Activated T-cell treated with anti-CD3 and anti-CD28 coated beads, Interleukin-2, amount 50 U/mL, for 4 hours (primary cell): Measurements from ENCODE around the gene ZNF322. TPM values are rescaled to one million over a fixed set of nuclear protein-coding genes. Genes with fewer than 3 reads are reported as not detected.

Experiments
- ATAC-seq, 2 donors: fragments of 200-7000 bp; cut with Tn5 transposase; one replicate each; pipeline ENCODE4 v1.10.0; 2021
- DNase-seq: peaks from one replicate; pipeline ENCODE4 v3.0.0-alpha.2; 2020
- H3K27me3 Mint-ChIP-seq: one replicate; pipeline ENCODE4 v1.8.0; 2021; ENCODE audit warnings: low read depth, mixed read lengths
- H3K36me3 Mint-ChIP-seq: one replicate; pipeline ENCODE4 v1.8.0; 2022; ENCODE audit warnings: mixed read lengths; ENCODE audit not compliant: insufficient read depth
- H3K4me1 Mint-ChIP-seq: one replicate; pipeline ENCODE4 v1.8.0; 2021; ENCODE audit warnings: low read depth, mixed read lengths
- H3K4me3 Mint-ChIP-seq: one replicate; pipeline ENCODE4 v1.8.0; 2021; ENCODE audit warnings: mild to moderate bottlenecking, moderate library complexity, mixed read lengths
- H3K9me3 Mint-ChIP-seq: one replicate; pipeline ENCODE4 v1.8.0; 2021; ENCODE audit warnings: mixed read lengths
- total RNA-seq, 3 donors: library from RNA; stranded (reverse); gene quantifications; one replicate each; pipeline ENCODE4 v1.2.1, GENCODE V29; 2021

Gene ZNF322
- total RNA-seq, 3 donors from 2014 or later = 5.9 to 8.6 (median 8.2) TPM

- Mint-ChIP-seq H3K27me3 (no peaks in the 10 kb centered on the region), H3K36me3 (peaks cover 52% of the 10 kb centered on the region), H3K4me1 (peaks cover 9% of the 10 kb centered on the region), H3K9me3 (peaks cover 20% of the 10 kb centered on the region), H3K4me3 (no peak overlapping the region)
- DNase-seq (no peak), ATAC-seq (no peak)
These were observed 8.3 kb downstream of the ZNF322 start for GRCh38 chr6:26651133-26651781.

DNA sequence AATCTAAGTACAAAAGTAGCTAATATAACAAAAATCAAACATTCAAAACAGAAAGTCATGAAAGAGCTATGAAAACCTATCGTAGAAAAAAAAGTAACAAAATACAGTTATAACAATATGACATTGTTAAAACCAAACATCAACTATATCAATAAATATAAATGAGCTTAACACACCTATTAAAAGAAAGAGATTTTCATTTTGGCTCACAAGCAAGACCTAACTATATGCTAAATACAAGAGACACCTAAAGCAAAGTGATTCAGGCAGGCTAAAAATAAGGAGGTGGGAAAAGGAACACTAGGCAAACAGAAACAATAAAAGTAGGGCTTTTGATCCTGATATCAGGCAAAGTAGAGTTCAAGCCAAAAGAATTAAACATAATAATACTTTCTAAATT is 13.5 kb downstream of the ZNF322 start:
- no peak for ATAC-seq
- H3K27me3 Mint-ChIP-seq = no peaks in the 10 kb centered on the region
- peaks cover 63% of the 10 kb centered on the region for H3K36me3 Mint-ChIP-seq

DNA sequence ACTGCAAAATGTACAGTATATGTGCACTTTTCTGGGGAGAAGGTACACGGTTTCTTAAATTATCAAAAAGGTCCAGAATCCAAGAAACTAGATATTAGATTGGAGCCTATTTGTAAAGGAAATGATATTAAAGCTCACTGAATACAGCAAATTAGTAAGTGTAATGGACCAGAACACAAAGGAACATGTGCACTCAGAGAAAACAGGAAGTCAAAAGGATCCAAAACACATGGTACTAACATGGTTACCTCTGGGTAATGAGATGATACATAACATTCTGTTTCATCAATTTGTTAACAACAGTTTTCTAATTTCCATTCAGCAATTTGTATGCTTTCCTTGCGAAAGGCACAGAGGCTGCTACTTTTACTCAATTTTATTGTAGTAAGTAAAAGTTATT is 18.7 kb downstream of the ZNF322 start:
- Mint-ChIP-seq H3K4me3 (no peak overlapping the region), H3K27me3 (no peaks in the 10 kb centered on the region), H3K4me1 (peaks cover 3% of the 10 kb centered on the region), H3K36me3 (peaks cover 66% of the 10 kb centered on the region), H3K9me3 (peaks cover 46% of the 10 kb centered on the region)
- no peak for ATAC-seq
- no peak for DNase-seq

More for the DNA sequence above, 13.5 kb downstream of the ZNF322 start:
- H3K9me3 Mint-ChIP-seq = peaks cover 42% of the 10 kb centered on the region
- no peak overlapping the region for H3K4me3 Mint-ChIP-seq
- peaks cover 3% of the 10 kb centered on the region for H3K4me1 Mint-ChIP-seq
- no peak for DNase-seq

DNA sequence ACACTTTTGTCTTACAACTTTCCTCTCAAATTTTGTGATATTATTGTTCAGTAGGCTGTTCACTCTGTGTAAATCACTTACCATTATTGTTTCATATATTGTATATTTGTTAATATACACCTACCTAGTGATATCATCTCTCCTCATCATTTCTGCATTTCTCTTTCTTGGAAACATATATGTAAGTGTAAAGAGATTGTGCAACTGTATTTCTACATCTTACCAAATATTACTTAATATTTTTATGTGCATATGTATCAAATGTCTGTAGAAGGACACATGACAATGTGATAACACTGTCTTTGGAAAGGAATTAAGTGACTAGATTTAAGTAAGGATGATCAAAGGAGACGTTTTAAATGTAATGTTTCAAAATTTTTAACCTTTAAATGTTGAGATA is 30.2 kb downstream of the ZNF322 start:
- ATAC-seq = no peak
- Mint-ChIP-seq H3K4me1 (no peaks in the 10 kb centered on the region), H3K4me3 (no peak overlapping the region), H3K9me3 (peaks cover 14% of the 10 kb centered on the region), H3K36me3 (peaks cover 8% of the 10 kb centered on the region), H3K27me3 (peaks cover 2% of the 10 kb centered on the region)
- no peak for DNase-seq

GRCh38 chr6:26627843-26628242 is 31.7 kb downstream of the ZNF322 start:
- Mint-ChIP-seq H3K36me3 (peaks cover 2% of the 10 kb centered on the region), H3K27me3 (peaks cover 2% of the 10 kb centered on the region), H3K9me3 (peaks cover 15% of the 10 kb centered on the region), H3K4me3 (no peak overlapping the region), H3K4me1 (no peaks in the 10 kb centered on the region)
- ATAC-seq = no peak
- no peak for DNase-seq

DNA sequence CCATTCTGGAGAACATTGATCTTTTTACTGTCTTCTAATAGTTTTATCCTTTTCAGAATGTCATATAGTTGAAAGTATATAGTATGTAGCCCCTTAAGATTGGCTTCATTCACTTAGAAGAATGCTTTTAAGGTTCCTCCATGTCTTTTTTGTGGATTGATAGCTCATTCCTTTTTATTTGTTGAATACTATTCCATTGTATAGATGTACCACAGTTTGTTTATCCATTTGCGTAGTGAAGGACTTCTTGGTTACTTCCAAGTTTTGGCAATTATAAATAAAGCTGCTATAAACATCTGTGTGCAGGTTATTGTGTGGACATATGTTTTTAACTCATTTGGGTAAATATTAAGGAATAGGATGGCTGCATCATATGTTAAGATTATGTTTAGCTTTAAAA is 35.0 kb downstream of the ZNF322 start:
- no peak for ATAC-seq
- Mint-ChIP-seq H3K4me3 (no peak overlapping the region), H3K36me3 (peaks cover 1% of the 10 kb centered on the region), H3K4me1 (no peaks in the 10 kb centered on the region), H3K27me3 (peaks cover 2% of the 10 kb centered on the region), H3K9me3 (peaks cover 15% of the 10 kb centered on the region)
- no peak for DNase-seq

DNA sequence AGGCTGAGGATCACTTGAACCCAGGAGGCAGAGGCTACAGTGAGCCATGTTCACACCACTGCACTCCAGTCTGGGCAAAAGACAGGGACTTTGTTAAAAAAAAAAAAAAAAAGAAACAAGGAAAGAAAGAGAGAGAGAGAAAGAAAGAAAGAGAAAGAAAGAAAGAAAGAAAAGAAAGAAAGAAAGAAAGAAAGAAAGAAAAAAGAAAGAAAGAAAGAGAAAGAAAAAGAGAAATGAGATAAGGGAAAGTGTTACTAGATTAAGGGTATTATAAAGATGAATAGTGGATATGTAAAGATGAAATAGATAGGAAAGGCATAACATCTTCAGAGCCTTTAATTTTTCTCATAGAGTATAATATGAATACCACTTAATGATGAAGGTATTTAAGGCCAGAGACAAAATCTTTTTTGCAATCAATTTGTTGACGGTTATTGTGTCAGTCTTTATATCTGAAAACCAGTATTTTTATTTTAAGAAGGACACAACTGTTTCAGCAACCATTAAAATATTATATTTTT is 36.1 kb downstream of the ZNF322 start:
- Mint-ChIP-seq H3K9me3 (peaks cover 13% of the 10 kb centered on the region), H3K4me3 (no peak overlapping the region), H3K27me3 (peaks cover 2% of the 10 kb centered on the region), H3K36me3 (peaks cover 1% of the 10 kb centered on the region), H3K4me1 (no peaks in the 10 kb centered on the region)
- no peak for ATAC-seq
- no peak for DNase-seq

- Mint-ChIP-seq H3K27me3 (peaks cover 21% of the 10 kb centered on the region), H3K36me3 (no peaks in the 10 kb centered on the region), H3K9me3 (no peaks in the 10 kb centered on the region), H3K4me3 (peak overlapping the region; percentile 63), H3K4me1 (peaks cover 8% of the 10 kb centered on the region)
- DNase-seq = peak; percentile 17
- ATAC-seq = peak; percentile 46 to 67
These were observed 45.6 kb downstream of the ZNF322 start for GRCh38 chr6:26613689-26614683.

- Mint-ChIP-seq H3K9me3 (no peaks in the 10 kb centered on the region), H3K4me3 (no peak overlapping the region), H3K4me1 (peaks cover 8% of the 10 kb centered on the region), H3K36me3 (no peaks in the 10 kb centered on the region), H3K27me3 (peaks cover 21% of the 10 kb centered on the region)
- ATAC-seq (no peak), DNase-seq (no peak)
These were observed 46.3 kb downstream of the ZNF322 start for GRCh38 chr6:26613201-26613600.

DNA sequence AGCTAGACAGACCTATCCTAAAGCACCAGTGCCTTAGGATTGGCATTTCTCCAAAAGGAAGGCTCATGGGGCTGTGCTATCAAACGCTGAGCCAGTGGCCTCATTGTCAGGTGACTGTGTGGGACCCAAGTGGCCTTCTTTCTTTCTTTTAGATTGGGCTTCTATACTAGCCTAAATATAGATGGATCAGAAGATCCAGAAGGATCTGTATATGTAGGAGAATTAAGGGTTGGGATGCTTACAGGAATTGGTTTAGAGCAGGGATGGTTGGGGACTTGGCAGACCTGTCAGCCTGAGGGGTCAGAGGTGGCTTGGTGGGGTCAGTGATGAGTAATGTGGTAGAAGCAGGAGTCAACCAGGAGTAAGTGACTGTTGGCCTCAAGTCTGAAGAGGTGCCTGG is 47.9 kb downstream of the ZNF322 start:
- Mint-ChIP-seq H3K4me3 (no peak overlapping the region), H3K36me3 (no peaks in the 10 kb centered on the region), H3K9me3 (no peaks in the 10 kb centered on the region), H3K27me3 (peaks cover 21% of the 10 kb centered on the region), H3K4me1 (peaks cover 15% of the 10 kb centered on the region)
- ATAC-seq (no peak), DNase-seq (no peak)

- Mint-ChIP-seq H3K9me3 (no peaks in the 10 kb centered on the region), H3K4me1 (peaks cover 13% of the 10 kb centered on the region)
These were observed 50.1 kb downstream of the ZNF322 start for GRCh38 chr6:26609463-26609862.

DNA sequence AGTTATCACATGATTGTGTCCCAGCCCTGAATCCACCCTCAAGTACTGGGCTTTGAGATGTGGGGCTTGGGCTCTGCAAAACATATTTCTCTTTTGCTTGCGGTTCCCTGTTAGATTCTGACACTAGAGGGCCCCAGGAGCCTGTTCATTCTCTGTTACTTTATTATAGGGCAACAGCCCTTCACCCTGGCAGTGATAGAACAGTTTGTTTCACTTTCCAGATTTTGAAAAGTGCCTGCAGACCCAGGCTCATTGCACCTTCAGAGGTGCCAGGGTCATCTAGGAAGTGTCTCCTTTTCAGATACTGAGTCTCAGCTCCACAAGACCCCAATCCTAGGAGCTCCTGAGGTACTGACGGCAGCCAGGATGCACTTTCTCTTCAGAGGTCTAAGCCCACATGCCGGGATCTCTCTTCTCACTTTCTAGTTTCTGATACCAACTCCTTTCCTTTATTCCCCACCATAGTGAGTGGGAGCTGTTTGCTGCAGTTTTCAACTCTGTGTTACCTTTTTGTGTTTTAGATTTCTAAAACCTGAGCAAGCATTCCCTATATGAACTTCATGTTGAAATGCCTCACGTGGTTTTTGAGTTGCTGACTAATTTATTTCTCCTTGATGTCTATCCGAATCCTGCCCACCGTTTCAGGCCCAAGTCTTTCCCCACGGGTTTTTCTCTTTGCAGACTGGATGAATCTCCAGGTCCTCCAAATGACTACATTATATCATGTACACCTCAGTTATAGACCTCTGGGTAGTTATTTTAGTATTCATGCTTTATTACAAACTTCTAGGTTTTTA is 51.9 kb downstream of the ZNF322 start:
- H3K4me1 Mint-ChIP-seq = peaks cover 18% of the 10 kb centered on the region
- H3K27me3 Mint-ChIP-seq = peaks cover under 1% of the 10 kb centered on the region
- H3K4me3 Mint-ChIP-seq = peak overlapping the region; percentile 54
- H3K9me3 Mint-ChIP-seq = no peaks in the 10 kb centered on the region
- DNase-seq = peak; percentile 40
- ATAC-seq = peak; percentile 90 to 94
- H3K36me3 Mint-ChIP-seq = no peaks in the 10 kb centered on the region

More at GRCh38 chr6:26609463-26609862, 50.1 kb downstream of the ZNF322 start:
- H3K27me3 Mint-ChIP-seq = peaks cover 11% of the 10 kb centered on the region
- ATAC-seq (no peak), DNase-seq (no peak)
- no peaks in the 10 kb centered on the region for H3K36me3 Mint-ChIP-seq
- H3K4me3 Mint-ChIP-seq = no peak overlapping the region

DNA sequence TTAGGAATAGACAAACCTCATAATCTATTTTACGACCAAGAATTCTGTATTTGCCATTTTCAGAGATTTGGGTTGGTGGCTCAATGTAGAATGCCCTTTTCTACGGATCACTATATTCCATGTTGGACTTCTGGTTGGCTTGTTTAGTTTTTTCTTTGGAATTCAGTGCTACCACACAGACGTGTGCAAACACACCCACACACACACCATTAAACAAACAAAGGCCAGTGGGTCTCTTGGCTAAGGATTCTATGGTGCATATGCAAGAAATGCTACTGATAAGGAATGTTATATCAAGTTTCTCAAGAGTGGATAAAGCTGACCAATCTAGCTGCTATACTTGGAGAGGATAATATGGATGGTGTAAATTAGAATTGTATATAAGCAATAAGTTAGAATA is 54.7 kb downstream of the ZNF322 start:
- no peak for DNase-seq
- Mint-ChIP-seq H3K9me3 (no peaks in the 10 kb centered on the region), H3K4me3 (no peak overlapping the region), H3K36me3 (peaks cover under 1% of the 10 kb centered on the region), H3K4me1 (peaks cover 30% of the 10 kb centered on the region), H3K27me3 (no peaks in the 10 kb centered on the region)
- ATAC-seq = no peak

GRCh38 chr6:26604026-26604425 is 55.5 kb downstream of the ZNF322 start:
- Mint-ChIP-seq H3K27me3 (no peaks in the 10 kb centered on the region), H3K4me1 (peaks cover 37% of the 10 kb centered on the region), H3K36me3 (peaks cover 7% of the 10 kb centered on the region), H3K4me3 (no peak overlapping the region), H3K9me3 (no peaks in the 10 kb centered on the region)
- no peak for DNase-seq
- no peak for ATAC-seq
